NCI-H2107 treated with DMSO at 0.1 percent for 48 hours (cell line): ENCODE data around the gene FAM72D.
"Not testable (repeated sequence)": the region's sequence is repeated elsewhere in the genome, so short reads cannot be mapped to it uniquely, and the experiment has no call there.

Source experiments
- DNase-seq: peaks from one replicate; lab custom pipeline; 2025; ENCODE audit not compliant: unreplicated experiment; lab: John Stamatoyannopoulos, UW

Gene FAM72D

GRCh38 chr1:145146308-145146707 lies 50.5 kb downstream of the FAM72D start:
- not testable (repeated sequence) for DNase-seq

GRCh38 chr1:145147172-145147571 lies 51.4 kb downstream of the FAM72D start:
- DNase-seq: not testable (repeated sequence)

- not testable (repeated sequence) for DNase-seq
Observed at GRCh38 chr1:145155421-145155820, 59.6 kb downstream of the FAM72D start.

GRCh38 chr1:145155873-145156272 lies 60.1 kb downstream of the FAM72D start:
- not testable (repeated sequence) for DNase-seq

- DNase-seq: not testable (repeated sequence)
Observed at GRCh38 chr1:145156891-145157610, 61.3 kb downstream of the FAM72D start.

GRCh38 chr1:145157715-145158114 lies 61.9 kb downstream of the FAM72D start:
- DNase-seq: not testable (repeated sequence)

GRCh38 chr1:145161046-145161752 lies 65.4 kb downstream of the FAM72D start:
- DNase-seq: not testable (repeated sequence)
